Osteocyte (in vitro differentiated cells): ENCODE measurements around the gene SDC3. TPM values are rescaled to one million over a fixed set of nuclear protein-coding genes. Genes with fewer than 3 reads are reported as not detected.

Experiments
- DNase-seq: peaks from one replicate; pipeline ENCODE4 v3.0.0; 2021; ENCODE audit warnings: mixed read lengths; ENCODE audit not compliant: unreplicated experiment; ENCODE audit errors: extremely low spot score
- H3K27ac Mint-ChIP-seq: one replicate; pipeline ENCODE4 v1.8.0; 2021; ENCODE audit warnings: mild to moderate bottlenecking, mixed read lengths; ENCODE audit not compliant: unreplicated experiment
- H3K27me3 Mint-ChIP-seq: one replicate; pipeline ENCODE4 v1.8.0; 2021; ENCODE audit warnings: mixed read lengths; ENCODE audit not compliant: unreplicated experiment
- H3K36me3 Mint-ChIP-seq: one replicate; pipeline ENCODE4 v1.8.0; 2021; ENCODE audit warnings: mixed read lengths; ENCODE audit not compliant: unreplicated experiment
- H3K4me1 Mint-ChIP-seq: one replicate; pipeline ENCODE4 v1.8.0; 2021; ENCODE audit warnings: mixed read lengths; ENCODE audit not compliant: unreplicated experiment
- H3K4me3 Mint-ChIP-seq: one replicate; pipeline ENCODE4 v1.8.0; 2021; ENCODE audit warnings: mild to moderate bottlenecking, moderate library complexity, mixed read lengths; ENCODE audit not compliant: unreplicated experiment
- H3K9me3 Mint-ChIP-seq: one replicate; pipeline ENCODE4 v1.8.0; 2021; ENCODE audit warnings: mixed read lengths; ENCODE audit not compliant: unreplicated experiment
- total RNA-seq: library from RNA; stranded (reverse); gene quantifications from 2 replicates; pipeline ENCODE4 v1.2.1, GENCODE V29; 2021
- TF ChIP-seq, protein P1 (sequence below): fragments of 200-600 bp; sonication (generic); IDR thresholded peaks from 2 replicates; pipeline ENCODE4 v1.5.0; 2021; ENCODE audit warnings: antibody characterized with exemption, mild to moderate bottlenecking, moderate library complexity

The SDC3 gene
- total RNA-seq, 1 donor from 2014 or later: 54.4 TPM

DNA sequence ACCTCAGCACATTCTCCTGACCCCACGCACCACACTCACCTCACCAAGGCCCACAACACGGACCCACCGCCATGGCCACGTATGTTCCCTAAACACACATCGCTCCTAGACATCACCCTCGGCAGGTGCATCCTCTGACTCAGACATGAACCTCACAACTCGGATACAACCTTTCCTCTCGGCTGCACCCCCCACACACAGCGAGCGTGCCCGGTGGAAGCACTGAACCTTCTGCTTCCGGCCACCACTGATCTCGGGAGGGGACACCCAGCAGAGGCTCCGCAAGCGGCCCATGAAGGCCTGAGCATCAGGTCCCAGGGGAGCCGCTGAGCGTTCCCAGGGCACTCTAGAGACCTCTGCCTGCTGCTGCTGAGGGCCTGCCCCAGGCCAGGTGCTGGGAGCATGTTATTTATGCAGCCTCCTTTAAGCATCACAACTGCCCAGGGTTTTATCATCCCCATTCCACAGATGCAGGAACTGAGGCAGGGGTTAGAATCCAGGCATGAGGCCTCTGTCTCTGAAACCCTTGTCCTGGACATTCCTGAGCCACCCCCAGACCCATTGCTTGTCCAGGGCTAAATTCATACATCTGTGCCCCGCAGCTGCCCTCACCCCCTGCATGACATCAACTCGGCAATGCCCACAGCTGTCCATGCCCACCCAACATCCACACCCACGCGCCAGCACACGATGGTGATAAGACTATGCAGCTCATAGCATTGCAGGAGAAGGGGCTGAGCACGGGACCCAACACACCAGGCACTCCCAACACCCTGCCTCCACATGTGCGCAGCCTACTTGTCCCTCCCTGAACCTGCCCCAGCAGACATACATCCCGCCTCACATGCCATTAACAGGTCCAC lies 27.0 kb downstream of the SDC3 start:
- TF ChIP-seq, protein P1, sequence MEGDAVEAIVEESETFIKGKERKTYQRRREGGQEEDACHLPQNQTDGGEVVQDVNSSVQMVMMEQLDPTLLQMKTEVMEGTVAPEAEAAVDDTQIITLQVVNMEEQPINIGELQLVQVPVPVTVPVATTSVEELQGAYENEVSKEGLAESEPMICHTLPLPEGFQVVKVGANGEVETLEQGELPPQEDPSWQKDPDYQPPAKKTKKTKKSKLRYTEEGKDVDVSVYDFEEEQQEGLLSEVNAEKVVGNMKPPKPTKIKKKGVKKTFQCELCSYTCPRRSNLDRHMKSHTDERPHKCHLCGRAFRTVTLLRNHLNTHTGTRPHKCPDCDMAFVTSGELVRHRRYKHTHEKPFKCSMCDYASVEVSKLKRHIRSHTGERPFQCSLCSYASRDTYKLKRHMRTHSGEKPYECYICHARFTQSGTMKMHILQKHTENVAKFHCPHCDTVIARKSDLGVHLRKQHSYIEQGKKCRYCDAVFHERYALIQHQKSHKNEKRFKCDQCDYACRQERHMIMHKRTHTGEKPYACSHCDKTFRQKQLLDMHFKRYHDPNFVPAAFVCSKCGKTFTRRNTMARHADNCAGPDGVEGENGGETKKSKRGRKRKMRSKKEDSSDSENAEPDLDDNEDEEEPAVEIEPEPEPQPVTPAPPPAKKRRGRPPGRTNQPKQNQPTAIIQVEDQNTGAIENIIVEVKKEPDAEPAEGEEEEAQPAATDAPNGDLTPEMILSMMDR: no peak
- H3K27ac Mint-ChIP-seq: no peak overlapping the region
- H3K27me3 Mint-ChIP-seq: no peaks in the 10 kb centered on the region
- no peaks in the 10 kb centered on the region for H3K9me3 Mint-ChIP-seq
- peaks cover 2% of the 10 kb centered on the region for H3K36me3 Mint-ChIP-seq
- no peak overlapping the region for H3K4me3 Mint-ChIP-seq
- no peak for DNase-seq
- peaks cover 6% of the 10 kb centered on the region for H3K4me1 Mint-ChIP-seq

DNA sequence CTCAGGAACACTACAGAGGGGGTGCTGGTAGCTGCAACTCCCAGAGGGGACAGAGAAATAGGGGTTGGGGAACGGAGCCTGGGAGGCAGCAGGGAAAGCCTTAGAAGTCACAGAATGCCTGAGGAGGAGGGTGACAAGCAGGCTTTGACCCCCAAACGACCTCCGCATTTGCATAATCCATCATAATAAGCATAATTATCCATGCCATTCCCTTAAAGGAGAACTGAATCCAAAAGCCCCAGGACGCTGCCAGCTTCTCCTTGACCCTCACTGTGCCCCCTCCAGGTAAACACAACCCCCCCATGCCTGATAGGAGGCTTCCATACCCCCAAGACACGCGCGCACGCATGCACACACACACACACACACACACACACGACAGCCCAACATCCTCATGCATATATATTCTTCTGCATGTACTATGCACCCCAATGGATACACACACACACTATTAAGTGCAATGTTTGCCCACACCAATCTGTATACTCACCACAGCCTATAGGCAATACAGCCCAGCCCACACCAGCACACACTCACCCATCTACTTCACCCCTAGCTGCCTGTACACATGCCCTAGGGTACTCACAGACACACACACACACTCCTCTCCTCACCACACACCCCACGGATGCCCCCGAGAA lies 27.8 kb downstream of the SDC3 start:
- Mint-ChIP-seq H3K36me3 (peaks cover 2% of the 10 kb centered on the region), H3K27me3 (no peaks in the 10 kb centered on the region), H3K4me3 (no peak overlapping the region), H3K9me3 (no peaks in the 10 kb centered on the region), H3K4me1 (peaks cover 6% of the 10 kb centered on the region), H3K27ac (no peak overlapping the region)
- TF ChIP-seq, protein P1: no peak
- DNase-seq: no peak

DNA sequence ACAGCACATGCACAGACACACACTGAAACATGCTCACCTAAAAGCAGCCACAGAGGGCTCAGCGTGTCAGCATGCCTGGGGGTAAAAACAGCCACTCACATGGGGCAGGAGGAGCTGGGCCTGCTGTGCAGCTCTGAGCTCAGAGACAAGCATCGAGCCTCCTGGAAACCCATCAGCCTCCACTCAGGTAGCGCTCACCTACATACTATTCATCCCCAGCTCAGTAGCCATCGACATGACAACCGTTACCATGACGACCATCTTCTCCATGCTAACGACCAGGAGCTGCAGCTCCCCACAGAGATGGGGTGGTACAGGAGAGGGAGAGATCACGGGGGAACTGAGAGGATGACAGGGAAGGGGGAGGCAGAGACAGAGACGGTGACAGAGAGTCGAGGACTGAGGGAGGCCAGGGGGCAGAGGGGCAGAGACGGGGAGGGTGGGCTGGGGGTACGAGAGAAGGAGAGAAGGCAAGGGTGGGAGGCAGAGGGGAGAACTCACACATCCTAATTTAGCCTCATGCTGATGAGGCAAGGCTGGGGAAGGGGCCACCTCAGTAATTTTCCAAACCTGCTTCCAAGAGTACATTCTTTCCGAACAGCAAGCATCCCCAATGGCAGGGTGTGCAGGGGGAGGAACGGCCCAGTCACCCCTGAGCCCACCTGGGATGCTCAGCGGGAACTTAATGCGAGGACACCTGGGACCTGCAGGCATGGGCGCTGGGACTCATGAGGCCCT lies 28.4 kb downstream of the SDC3 start:
- no peak overlapping the region for H3K4me3 Mint-ChIP-seq
- DNase-seq: no peak
- no peak overlapping the region for H3K27ac Mint-ChIP-seq
- no peaks in the 10 kb centered on the region for H3K9me3 Mint-ChIP-seq
- peaks cover 6% of the 10 kb centered on the region for H3K4me1 Mint-ChIP-seq
- TF ChIP-seq, protein P1: no peak
- H3K36me3 Mint-ChIP-seq: peaks cover 2% of the 10 kb centered on the region
- no peaks in the 10 kb centered on the region for H3K27me3 Mint-ChIP-seq

DNA sequence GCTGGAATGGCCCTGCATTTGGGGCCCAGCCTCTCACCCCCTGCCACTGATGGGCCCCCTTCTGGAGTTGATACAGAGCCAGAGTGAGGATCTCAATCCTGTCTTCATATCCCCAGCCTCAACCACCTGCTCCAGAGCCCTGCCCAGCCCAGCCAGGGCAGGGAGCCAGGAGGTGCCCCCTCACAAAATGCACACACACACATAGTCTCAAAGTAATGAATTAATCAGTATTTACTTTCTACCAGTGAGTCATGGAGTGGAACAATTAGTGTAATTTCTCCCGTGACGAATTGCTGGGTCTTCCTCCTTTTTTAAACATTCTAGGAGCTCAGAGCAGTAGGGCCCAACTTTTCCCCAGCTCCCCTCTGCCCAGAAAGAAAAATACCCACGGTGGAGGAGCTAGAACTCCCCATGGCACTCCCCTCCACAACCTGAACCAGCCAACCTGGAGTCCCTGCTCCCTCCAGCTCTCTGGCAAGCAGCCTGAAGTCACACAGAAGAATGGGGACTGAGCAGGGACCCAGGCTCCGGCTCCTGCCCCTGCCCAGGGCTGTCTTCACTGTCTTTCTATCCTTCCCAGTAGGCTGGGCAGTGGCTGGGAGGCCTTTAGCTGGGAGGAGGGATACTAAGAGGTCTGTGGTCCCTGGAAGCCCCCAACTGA lies 29.3 kb downstream of the SDC3 start:
- Mint-ChIP-seq H3K4me3 (no peak overlapping the region), H3K27ac (no peak overlapping the region), H3K4me1 (peaks cover 6% of the 10 kb centered on the region), H3K27me3 (no peaks in the 10 kb centered on the region), H3K9me3 (no peaks in the 10 kb centered on the region), H3K36me3 (peaks cover 2% of the 10 kb centered on the region)
- no peak for DNase-seq
- TF ChIP-seq, protein P1: no peak
